CD4-positive, alpha-beta T cell treated with Interleukin-12 subunit alpha and Interleukin-12 subunit beta, for 1 hour (primary cell): ENCODE data around the gene PCMT1.
"Not testable (repeated sequence)": the region's sequence is repeated elsewhere in the genome, so short reads cannot be mapped to it uniquely, and the experiment has no call there.

Source experiments
- DNase-seq: peaks from one replicate; pipeline ENCODE4 v3.0.0-alpha.2; 2020

PCMT1 gene

DNA sequence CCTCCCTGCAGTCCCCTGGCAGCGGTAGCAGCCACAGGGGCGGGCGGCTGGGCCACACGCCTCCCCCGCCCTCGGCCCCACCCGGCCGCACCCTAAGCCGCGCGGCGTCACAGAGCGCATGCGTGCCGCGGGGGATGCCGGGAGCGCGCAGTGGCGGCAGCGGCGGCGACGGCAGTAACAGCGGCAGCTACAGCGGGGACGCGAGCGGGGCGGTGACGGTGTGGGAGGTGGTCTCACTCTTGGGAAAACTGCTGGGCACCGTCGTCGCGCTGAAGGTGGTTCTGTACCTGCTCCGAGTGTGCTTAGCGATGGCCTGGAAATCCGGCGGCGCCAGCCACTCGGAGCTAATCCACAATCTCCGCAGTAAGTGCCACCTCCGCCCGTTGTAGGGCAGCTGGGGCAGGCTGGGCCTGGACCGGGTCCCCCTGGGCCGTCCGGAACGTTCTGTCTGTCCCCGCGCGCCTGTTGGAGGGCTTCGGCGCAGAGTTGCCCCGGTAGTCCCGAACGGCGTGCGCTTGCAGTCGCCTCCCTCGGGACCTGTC is at the start of gene PCMT1:
Gene PCMT1 (plus strand): TSS at position 148 of the 542 bp plus-strand sequence. CDS start 161 bp downstream, at position 309.
- peak; percentile 92 for DNase-seq

DNA sequence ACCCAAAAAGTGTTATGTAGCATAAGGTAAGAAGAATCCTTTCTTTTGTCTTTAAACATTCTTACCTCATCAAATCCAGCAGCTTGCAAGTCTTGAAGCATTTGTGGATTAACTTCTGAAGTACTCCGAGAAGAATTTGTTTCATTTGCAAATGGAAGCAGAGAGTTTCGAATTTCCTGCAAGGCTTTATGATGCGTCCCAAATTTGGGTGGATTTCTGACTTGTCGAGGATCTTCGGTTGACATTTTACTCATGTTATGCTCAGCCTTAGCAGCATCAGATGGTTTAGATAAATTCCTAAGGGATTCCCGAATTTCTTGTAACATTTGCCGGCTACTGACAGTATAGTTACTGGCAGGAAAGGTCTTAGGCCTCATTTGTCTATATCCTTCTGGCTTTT is 47.8 kb upstream of the PCMT1 start:
- DNase-seq = no peak

DNA sequence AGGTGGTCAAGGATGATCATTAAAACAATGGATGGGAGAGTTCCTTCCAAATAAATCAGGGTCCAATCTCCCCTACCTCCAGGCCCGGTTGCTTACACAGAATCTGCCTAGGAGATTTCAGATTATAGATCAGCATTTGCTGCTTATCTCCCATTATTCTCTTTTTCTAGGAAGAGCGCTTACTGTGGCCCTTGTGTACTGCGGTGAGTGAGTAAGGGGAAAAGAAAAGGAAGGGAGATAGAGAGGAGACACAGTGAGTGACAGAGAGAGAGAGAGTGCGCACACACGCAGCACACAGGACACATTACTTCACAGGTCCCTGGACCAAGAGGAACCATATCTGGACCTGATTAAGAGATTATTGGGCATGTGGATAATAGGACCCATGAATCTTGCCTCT is 37.8 kb upstream of the PCMT1 start:
- DNase-seq = no peak

DNA sequence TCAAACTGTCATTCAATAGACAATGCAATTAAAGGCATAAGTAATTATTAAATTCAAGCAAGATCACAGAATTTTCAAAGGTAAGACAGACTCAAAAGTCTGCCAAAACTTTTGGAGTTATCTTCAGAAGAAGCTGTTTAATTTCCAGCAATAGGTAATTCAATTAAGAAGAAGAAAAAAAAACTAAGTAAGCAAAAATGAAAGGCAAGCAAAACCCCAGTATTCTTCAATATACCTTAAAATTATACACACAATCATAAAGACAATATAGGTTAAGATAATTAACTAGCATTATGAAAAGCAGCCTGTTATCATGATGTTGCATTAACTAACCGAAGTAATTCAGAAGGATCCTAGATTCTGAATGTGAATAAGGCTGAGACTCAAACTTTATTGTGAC is 35.1 kb upstream of the PCMT1 start:
- no peak for DNase-seq

DNA sequence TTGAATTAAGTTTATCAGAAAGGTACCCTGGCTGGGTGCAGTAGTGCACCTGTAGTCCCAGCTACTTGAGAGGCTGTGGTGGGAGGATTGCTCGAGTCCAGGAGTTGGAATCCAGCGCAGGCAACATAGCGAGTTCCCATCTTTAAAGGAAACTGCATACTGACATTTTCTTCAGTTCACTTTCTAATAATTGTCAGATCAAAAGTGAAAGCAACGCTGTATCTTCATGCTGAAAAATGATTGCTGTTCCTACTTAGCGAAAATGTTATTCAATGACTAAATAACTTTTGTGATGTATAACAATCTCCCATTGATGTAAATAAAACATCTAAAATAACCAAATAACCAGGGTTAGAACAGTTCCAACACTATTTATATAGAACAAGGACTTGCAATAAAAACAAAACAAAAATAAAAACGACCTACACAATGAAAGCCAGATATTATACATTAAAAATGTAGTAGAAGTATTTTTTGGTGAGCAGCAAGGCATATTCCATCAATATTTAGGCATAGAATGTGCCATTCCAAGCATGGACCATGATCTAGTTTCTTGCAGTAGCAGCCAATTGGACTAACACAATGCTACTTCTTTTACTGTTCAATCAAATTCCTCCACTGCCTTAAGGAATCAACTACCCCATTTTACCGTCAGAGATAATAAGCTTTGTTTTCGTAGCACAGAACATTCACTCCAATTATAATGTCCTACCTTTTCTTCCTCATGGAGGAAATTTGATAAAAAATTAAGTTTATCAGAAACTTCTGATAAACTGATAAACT is 33.2 kb upstream of the PCMT1 start:
- DNase-seq = peak; percentile 14

DNA sequence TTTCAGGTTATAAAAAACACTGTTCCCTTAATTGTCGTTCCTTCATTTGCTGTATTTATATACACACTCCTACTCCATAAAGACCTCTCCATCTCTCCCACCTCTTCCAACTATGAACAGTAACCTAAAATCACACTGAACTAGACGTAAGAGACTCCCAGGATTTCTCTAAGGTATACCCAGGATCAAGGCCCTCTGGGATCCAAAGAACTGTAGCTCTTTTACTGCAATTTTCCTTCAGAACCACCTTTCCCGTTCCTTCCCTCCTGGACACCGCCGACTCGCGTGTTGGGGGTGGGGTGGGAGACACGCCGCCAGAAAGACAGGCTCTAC is 32.3 kb upstream of the PCMT1 start:
- DNase-seq = no peak

DNA sequence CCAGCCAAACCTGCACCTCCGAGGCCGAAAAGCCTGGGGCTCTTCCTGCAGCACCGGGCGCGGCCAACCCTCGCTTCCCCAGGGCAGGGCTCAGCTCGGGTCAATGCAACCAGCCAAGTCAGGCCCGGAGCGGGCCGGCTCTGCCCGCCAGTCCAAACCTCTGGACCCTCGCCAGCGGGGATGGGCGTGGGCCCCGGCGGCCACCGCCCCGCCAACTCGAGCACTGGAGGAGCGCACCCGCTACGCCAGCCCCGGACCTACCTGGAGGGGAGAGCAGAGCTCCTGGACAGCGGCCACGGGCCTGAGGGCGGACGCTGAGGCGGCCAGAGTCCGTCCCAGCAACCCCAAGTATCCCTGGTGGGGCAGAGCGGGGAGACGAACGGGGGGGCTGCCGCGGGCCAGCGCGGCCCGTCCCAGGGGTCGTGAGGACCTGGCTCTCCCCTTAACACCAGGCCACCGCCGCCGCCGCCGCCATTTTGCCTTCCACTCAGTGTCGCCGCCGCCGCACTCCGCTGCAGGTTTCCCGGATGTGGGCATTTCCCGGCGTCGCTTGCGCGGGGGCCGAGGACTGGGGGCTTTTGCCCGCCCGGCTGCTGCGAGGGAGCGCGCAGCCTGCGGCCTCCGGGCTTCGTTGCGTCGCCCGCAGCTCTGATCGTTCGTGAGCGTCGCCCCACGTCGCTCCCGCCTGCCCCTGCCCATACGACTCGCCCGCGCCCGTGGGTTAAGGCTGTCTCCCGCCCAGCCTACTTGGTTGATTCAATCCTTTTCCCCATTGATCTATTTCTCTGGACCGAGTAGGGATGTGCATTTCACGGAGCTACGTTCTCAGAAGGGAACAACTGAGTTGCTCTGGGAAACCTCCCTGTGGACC is 31.7 kb upstream of the PCMT1 start, which contains the start of gene LATS1:
Gene LATS1 (minus strand): TSS at position 514 of the 871 bp plus-strand sequence. CDS start 15,975 bp downstream, outside the sequence.
- DNase-seq = peak; percentile 90

DNA sequence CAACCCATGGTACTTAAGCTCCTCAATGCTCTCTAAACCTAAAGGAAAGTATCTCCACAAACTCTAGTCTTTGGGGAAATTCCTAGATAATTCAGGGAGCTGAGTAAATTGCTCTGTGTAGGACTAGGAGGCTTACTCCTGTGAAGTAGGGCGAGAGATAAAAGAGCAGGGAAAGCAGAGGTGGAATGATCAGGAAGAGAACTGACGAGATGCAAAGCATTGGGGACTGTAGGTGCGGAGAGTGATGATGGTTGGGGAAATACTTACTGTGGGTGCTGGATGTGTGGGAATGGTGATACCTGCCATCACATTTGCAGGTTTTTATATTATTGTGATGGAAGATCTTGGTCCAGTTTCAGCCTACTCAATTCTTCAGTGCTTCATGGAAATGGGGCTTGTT is 30.0 kb upstream of the PCMT1 start:
- no peak for DNase-seq

DNA sequence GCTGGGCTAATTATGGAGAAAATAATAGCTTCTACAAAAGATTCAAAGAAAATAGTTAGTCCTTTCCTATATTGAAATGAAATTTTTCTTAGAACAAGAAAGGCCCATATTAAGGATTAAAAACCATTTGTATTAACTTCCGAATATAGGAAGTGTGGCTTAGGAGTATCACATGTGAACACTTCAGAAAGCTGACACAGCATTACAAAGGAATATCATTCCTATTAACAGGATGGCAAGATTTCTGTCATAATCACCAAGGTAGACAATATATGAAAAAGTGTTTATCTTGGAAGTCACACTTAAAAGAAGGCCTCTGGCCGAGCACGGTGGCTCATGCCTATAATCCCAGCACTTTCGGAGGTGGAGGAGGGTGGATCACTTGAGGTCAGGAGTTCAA is 26.3 kb upstream of the PCMT1 start:
- DNase-seq = no peak

DNA sequence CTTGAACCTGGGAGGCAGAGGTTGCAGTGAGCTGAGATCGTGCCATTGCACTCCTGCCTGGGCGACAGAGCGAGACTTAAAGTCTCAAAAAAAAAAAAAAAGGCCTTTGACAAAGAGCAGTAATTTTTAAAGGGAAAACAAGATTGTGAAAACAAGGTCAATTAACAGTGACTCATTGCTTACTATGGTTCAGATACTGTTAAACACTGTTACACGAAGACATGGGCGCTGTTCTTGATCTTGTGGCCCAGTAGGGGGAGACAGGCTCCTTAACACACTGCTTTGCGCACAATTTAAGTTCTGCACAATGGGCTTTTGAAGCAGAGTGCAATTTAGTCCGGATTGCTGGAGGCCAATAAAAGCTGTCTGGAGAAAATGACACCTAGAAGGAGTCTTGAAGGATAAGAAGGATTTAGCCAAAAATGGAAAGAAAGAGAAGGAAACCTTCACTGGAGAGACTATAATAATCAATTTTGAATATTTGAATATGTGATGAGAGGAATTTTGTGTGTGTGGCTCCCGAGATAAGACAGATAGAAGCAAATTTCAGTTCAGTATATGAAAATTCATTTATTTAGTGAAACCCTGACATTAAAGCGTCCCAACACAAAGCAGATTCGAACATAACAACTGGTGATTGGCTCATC is 25.6 kb upstream of the PCMT1 start:
- peak; percentile 65 for DNase-seq

DNA sequence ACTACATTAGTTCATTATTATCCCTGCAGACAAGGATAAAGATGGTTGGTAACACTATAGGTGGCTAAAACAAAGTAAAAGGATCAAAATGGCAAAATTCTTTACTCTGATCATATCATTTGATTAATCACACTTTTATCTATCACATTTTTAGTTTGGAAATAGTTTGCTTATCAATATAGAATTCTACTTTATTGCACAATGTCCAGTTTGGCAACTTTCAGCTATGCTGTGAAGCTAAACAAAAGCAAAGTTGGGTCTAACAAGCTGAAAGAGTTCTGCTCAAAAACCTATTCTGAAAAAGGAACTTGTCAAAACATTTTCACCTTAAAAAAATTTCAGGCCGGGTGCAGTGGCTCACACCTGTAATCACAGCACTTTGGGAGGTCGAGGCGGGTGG is 23.8 kb upstream of the PCMT1 start:
- DNase-seq = no peak

DNA sequence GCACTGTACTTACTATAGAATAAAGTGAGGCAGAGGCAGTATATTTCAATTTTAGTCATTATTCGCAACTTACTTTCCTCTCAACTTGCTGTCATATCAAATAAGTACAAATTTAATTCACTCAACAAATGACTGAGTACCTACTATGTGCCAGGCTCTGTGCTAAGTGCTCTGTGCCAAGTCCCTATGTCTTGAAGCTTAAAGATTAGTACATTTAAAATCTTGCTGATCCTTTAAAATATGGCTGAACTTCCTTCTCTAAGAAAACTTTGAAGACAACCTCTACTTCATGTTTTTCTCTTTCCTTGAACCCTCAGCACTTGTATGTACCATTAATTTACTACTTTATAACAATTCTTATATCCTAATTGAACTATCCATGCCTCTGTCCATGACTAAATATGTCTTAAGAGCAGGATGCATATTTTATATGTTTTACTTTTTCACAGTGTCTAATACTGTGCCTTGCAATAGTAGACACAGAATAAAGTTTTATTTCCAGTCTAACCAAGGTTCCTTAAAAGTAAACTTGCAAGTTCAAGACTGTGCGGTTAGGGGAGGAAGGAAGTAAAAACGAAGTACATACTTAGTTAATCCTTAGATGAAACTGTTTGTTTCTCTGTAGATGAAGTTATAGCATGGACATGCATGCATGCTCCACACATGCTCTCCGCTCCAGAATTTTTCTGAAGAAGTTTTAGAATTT is 21.6 kb upstream of the PCMT1 start:
- DNase-seq = no peak

DNA sequence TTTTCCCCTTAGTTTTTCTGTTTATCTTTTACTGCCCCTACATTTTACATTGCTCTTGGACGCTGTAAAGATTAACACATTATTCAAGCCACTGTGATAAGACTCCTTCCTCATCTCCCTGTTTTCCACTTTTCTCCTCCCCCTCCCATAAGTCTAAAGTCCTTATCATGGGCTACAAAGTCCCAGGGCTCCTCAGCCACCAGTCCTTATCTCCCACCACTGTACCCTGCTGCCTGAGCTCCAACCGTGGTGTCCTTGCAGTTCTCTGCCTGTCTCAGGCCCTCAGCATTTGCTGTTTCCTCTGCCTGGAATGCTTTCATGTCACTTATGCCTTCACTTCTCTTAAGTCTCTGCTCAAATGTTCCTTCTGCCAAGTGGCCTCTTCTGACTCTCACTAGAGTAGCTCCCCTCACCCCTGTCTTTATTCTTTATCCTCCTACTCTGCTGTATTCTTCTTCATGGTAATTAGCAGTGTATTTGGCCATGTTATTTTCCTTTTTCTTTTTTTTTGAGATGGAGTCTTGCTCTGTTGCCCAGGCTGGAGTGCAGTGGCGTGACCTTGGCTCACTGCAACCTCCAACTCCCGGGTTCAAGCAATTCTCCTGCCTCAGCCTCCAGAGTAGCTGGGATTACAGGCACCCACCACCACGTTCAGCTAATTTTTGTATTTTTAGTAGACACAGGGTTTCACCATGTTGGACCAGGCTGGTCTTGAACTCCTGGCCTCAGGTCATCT is 20.9 kb upstream of the PCMT1 start:
- DNase-seq = no peak

DNA sequence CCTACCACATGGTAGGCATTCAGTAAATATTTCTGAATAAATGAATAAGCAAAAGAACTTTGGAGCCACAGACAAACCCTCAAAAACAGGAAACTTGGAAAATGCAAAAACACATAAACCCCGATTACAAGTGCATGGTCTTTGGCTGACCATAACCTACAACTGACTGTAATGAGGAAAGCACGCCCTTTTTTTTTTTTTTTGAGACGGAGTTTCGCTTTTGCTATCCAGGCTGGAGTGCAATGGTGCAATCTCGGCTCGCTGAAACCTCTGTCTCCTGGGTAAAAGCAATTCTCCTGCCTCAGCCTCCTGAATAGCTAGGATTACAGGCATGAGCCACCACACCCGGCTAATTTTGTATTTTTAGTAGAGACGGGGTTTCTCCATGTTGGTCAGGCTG is 19.7 kb upstream of the PCMT1 start:
- DNase-seq = no peak

DNA sequence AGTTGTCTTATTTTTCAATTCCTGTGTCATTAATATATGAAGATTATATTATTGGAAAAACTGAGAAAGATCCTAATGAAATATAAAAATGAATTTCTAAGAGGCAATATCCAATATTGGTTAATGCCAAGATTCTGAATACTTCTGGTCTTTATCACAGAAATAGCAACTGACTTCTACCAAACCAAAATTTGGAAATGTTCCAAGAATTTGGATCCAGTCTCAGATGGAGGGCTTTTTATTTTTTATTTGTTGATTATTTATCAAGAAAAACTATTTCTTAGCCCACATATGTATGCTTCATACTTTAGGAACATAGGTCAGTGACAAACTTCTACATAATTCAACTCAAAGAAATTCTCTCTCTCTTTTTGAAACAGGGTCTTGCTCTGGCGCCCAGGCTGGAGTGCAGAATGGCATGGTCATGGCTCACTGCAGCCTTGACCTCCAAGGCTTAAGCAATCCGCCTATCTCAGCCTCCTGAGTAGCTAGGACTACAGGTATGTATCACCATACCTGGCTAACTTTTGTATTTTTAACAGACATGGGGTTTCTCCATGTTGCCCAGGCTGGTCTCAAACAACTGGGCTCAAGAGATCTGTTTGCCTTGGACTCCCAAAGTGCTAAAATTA is 16.3 kb upstream of the PCMT1 start:
- no peak for DNase-seq

DNA sequence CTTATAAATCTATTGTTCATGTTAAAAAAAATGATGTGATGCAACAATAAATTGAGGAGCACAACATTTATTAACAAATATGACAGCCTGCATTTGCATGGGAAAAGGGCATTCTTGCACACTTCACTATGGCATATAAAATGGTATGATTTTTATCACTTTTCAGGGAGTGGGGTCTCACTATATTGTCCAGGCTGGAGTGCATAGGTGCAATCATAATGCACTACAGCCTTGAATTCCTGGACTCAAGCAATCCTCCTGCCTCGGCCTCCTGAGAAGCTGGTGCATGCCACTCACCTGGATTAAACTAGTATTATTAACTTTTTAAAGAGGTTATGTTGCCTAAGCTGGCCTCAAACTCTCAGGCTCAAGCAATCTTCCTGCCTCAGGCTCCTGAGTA is 14.6 kb upstream of the PCMT1 start:
- DNase-seq = no peak

DNA sequence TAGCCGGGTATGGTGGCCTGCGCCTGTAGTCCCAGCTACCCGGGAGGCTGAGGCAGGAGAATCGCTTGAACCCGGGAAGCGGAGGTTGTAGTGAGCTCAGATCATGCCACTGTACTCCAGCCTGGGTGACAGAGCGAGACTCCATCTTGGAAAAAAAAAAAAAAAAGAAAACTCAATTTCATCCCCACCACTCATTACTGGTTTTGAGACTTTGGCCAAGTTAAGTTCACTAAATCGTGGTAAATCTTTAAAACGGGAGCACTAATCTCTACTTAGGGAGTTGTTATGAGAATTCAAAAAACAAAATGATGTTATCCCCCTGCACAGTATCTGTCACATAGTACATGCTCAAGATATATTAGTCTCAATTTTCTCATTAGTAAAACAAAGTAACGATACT is 4.3 kb upstream of the PCMT1 start:
- DNase-seq = not testable (repeated sequence)

DNA sequence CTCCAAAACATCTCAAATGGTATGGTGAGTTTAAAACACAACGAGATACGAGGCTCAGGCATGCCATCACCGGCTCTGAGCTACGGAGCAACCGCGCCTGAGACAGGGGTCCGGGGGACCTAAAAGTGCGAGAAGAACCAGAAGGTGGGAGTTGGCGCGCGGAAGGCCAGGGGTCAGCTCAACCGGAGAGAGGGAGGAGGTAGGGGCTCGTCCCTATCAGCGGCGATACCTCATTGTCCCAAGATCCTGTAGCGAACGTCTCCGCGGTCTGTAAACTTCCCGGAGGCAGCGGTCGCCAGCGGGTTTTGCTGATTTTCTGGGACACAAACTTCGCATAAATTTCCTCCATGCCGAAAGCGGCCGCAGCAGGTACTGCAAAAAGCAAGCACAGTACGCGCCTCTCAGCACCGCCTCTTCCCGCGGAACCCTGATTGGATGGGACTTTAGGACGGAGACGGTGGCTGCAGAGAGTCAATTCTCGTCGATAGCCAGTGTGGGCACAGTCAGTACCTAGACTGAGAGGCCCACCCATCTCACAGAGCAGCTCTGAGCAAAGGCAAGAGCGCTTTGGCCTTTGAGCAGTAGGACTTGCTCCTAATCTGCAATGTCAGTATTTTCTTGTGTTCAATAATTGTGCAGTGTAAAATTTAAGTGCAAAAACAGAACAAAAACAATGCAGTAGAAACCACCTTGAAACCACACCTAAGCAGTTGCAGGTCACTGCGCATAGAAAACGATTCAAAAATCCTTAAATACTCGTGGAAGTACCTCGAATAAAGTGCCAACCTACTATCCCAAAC is 3.2 kb upstream of the PCMT1 start, which contains the start of gene NUP43:
Gene NUP43 (minus strand): TSS at position 383 of the 800 bp plus-strand sequence. CDS start 34 bp downstream, at position 349.
- DNase-seq = peak; percentile 94

DNA sequence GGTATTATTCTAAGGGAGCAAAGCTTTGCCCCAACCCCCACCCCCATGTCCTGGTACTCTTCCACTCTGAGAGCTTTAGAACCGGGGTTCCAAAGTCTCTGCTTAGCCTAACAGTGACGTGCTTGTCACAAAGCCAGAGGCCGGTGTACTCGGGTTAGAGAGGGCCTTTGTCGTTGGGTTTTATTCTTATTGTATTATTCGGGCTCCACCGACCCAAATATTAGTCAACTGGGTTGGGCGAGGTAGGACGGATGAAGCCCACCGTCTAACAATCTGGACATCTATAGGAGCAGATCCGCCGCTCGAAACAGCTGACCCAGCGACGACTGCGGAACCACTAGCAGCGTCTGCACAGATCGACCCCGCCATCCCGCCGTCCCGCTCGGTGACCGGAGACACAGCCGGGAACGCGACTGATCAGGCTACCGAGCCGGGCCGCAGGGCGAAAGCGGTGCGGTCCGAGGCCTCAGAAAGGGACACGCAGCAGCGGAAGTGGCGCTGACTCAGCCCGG is 403 bp upstream of the PCMT1 start:
- not testable (repeated sequence) for DNase-seq

DNA sequence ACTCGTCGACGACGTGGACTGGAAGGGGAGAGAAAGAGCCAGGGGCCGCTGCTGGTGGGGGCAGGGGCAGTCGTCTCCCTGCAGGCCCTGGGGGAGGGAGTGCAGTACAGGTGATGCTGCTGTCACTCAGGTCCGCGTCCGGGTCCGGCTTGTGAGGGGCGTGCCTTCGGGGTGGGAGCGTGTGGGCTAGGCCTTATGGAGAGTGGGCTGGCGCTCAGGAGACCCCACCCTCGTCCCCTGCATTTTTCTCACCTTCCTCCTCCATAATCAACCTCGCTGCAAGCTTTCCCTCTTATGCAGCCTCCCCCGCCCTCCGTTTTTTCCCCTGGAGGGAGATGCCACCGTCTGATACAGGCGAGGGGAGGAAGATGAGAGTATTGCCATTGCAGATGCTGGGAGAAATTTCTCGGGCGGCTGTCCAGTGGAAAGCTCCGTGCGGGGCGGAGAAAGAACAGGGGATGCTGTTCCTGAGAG is 632 bp downstream of the PCMT1 start:
- peak; percentile 58 for DNase-seq
